Caco-2 (cell line): ENCODE data around the gene SPINK4. TPM values are rescaled to one million over a fixed set of nuclear protein-coding genes. Genes with fewer than 3 reads are reported as not detected.

Experiments used
- BruUV-seq: library from RNA; stranded (reverse); fragments of 400-500 nt; replicated peaks from 2 replicates; lab custom pipeline; 2021; lab: Mats Ljungman, UMichigan
- CTCF ChIA-PET: fragments of 300-600 bp; sonication (Branson Sonifier 250); formaldehyde crosslinking; loops from one replicate; lab custom pipeline; 2022; ENCODE audit warnings: antibody characterized with exemption; lab: Charles Lee
- POLR2A ChIA-PET: fragments of 300-600 bp; sonication (Branson Sonifier 250); formaldehyde crosslinking; loops from one replicate; lab custom pipeline; 2022; ENCODE audit warnings: antibody characterized with exemption; lab: Charles Lee
- DNase-seq, 2 experiments: peaks; one replicate each; pipeline versions ENCODE4 v3.0.0 to v3.0.0-alpha.2; 2020 to 2022
- H3K27me3 ChIP-seq: replicated peaks from 2 replicates; pipeline ENCODE4 v1.6.0; 2011; ENCODE audit warnings: low read length; ENCODE audit not compliant: control insufficient read depth, insufficient read depth
- H3K36me3 ChIP-seq: 2 replicates; pipeline ENCODE4 v1.5.1; 2011; ENCODE audit warnings: low read length; ENCODE audit not compliant: control insufficient read depth, insufficient read depth
- H3K4me1 ChIP-seq: fragments of 250-450 bp; sonication (Bioruptor Pico); 2 replicates; pipeline ENCODE4 v1.5.1; 2020; ENCODE audit warnings: mild to moderate bottlenecking
- H3K4me3 ChIP-seq: 2 replicates; pipeline ENCODE4 v1.5.1; 2011; ENCODE audit warnings: low read depth, mild to moderate bottlenecking, control low read depth, low read length
- H3K9me3 ChIP-seq: fragments of 250-450 bp; sonication (Bioruptor Pico); 2 replicates; pipeline ENCODE4 v1.5.1; 2020; ENCODE audit warnings: mild to moderate bottlenecking, moderate library complexity
- H3K27ac Mint-ChIP-seq: one replicate; pipeline ENCODE4 v1.8.0; 2022; ENCODE audit warnings: mixed read lengths; ENCODE audit not compliant: unreplicated experiment
- H3K27me3 Mint-ChIP-seq: one replicate; pipeline ENCODE4 v1.8.0; 2022; ENCODE audit warnings: mixed read lengths; ENCODE audit not compliant: insufficient read depth, unreplicated experiment
- H3K36me3 Mint-ChIP-seq: one replicate; pipeline ENCODE4 v1.8.0; 2022; ENCODE audit warnings: mild to moderate bottlenecking, mixed read lengths; ENCODE audit not compliant: insufficient read depth, unreplicated experiment
- H3K4me1 Mint-ChIP-seq: one replicate; pipeline ENCODE4 v1.8.0; 2022; ENCODE audit warnings: low read depth, mixed read lengths; ENCODE audit not compliant: unreplicated experiment
- H3K4me3 Mint-ChIP-seq: one replicate; pipeline ENCODE4 v1.8.0; 2022; ENCODE audit warnings: mild to moderate bottlenecking, moderate library complexity, mixed read lengths; ENCODE audit not compliant: unreplicated experiment
- H3K9me3 Mint-ChIP-seq: one replicate; pipeline ENCODE4 v1.8.0; 2022; ENCODE audit warnings: mixed read lengths; ENCODE audit not compliant: unreplicated experiment
- intact Hi-C: fragments of 100-400 bp; cut with micrococcal nuclease; formaldehyde crosslinking; loops from one replicate; pipeline ENCODE4 v1.10.0; 2022; ENCODE audit not compliant: unreplicated experiment
- total RNA-seq: library from RNA; stranded (reverse); gene quantifications from 2 replicates; pipeline ENCODE4 v1.2.3, GENCODE V29; 2022
- TF ChIP-seq, protein P1 (sequence below), 2 experiments: fragments of 200-600 bp in 1 of 2; IDR thresholded peaks; 1 replicate in 1 of 2; 2 replicates in 1 of 2; pipeline versions ENCODE4 v1.5.1 to v1.8.0; 2011 to 2022; ENCODE audit warnings: antibody characterized with exemption in 1 of 2, control low read depth in 1 of 2, inconsistent platforms in 1 of 2, low read depth in 1 of 2, low read length in 1 of 2, mild to moderate bottlenecking in 1 of 2, moderate library complexity in 1 of 2; ENCODE audit not compliant: insufficient read depth in 1 of 2, severe bottlenecking in 1 of 2, unreplicated experiment in 1 of 2

Gene SPINK4
- total RNA-seq, 1 experiment from 2014 or later: 2.1 TPM

DNA sequence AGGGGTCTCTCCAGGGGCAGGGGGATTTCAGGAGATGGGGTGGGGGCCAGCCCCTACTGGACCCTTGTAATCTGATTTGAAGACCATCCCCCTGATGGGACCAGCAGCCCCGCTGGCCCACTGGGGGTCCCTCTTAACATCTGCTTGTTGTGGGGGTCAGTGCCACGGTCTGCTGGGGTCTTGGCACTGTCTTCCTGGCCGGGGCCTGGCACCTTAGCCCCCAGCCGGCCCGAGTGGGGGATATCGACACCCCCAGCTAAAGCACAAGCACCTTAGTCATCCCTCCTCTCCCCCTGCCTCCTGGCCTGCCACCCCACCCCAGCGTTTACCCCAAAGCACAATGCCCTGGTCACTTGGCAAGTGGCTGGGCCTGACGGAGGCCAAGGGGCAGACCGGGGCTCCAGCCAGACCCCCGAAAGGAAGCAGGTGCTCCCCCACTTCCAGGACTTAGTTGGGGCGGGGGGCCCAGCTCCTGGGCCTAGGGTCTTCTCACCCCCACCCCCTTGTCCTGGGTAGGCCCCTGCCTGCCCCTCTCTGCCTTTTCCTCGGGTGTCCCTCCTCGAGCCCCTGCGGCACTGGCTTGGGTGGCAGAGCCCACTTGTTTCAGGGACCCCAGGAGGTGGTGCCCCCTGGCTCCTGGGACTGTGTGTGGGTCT is 49.0 kb downstream of the SPINK4 start:
- TF ChIP-seq, protein P1, sequence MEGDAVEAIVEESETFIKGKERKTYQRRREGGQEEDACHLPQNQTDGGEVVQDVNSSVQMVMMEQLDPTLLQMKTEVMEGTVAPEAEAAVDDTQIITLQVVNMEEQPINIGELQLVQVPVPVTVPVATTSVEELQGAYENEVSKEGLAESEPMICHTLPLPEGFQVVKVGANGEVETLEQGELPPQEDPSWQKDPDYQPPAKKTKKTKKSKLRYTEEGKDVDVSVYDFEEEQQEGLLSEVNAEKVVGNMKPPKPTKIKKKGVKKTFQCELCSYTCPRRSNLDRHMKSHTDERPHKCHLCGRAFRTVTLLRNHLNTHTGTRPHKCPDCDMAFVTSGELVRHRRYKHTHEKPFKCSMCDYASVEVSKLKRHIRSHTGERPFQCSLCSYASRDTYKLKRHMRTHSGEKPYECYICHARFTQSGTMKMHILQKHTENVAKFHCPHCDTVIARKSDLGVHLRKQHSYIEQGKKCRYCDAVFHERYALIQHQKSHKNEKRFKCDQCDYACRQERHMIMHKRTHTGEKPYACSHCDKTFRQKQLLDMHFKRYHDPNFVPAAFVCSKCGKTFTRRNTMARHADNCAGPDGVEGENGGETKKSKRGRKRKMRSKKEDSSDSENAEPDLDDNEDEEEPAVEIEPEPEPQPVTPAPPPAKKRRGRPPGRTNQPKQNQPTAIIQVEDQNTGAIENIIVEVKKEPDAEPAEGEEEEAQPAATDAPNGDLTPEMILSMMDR (IDR thresholded peaks at IDR 0.05; ENCODE audit: insufficient read depth in 1 of 2, low read depth in 1 of 2, low read length in 1 of 2, severe bottlenecking in 1 of 2, unreplicated experiment in 1 of 2): no peak
- Histone ChIP-seq H3K4me3 (peak overlapping the region; percentile 84; the same call in 1 of the 2 replicates), H3K27me3 (no peaks in the 10 kb centered on the region), H3K4me1 (peaks cover 17% of the 10 kb centered on the region; the same call in 1 of the 2 replicates), H3K9me3 (no peaks in the 10 kb centered on the region), H3K36me3 (no peaks in the 10 kb centered on the region)
- Mint-ChIP-seq H3K27ac (peak overlapping the region; percentile 99), H3K4me3 (peak overlapping the region; percentile 96), H3K36me3 (peaks cover 25% of the 10 kb centered on the region), H3K4me1 (peaks cover 12% of the 10 kb centered on the region), H3K9me3 (no peaks in the 10 kb centered on the region), H3K27me3 (no peaks in the 10 kb centered on the region)
- CTCF ChIA-PET: no interaction called here
- POLR2A ChIA-PET: no interaction called here
- no peak for DNase-seq
- BruUV-seq: no TSS peak
- intact Hi-C loops: no loop called here

DNA sequence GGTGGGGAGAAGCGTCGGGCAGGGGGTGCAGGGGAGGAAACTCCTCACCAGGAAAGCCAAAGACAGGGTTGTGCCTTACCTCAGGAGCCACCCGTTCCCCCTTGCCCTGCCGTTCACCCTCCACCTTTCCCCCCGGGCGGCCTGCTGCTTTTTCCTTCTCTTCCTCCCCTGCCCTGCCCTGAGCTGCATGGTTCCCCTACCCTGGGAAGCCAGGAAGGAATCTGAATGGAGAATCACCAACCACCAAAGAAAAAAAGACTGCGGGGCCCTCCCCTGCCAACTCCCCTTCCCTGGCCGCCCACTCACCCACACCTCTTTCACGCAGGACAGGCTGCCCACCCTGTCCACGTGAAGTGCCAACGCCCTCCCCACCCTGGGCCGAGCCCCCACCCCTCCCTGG is 49.5 kb downstream of the SPINK4 start:
- CTCF ChIA-PET: interaction anchor here (0.5 to 1.2 kb wide), 4 partner anchors 49 to 177 kb away, joined by 3 to 5 read pairs (median 4); partner anchors contain the start of genes B4GALT1 and SPINK4
- peak overlapping the region; percentile 99 for H3K27ac Mint-ChIP-seq
- peaks cover 29% of the 10 kb centered on the region for H3K36me3 Mint-ChIP-seq
- H3K27me3 Mint-ChIP-seq: no peaks in the 10 kb centered on the region
- Histone ChIP-seq H3K36me3 (no peaks in the 10 kb centered on the region), H3K4me1 (peaks cover 17% of the 10 kb centered on the region; the same call in 1 of the 2 replicates), H3K27me3 (no peaks in the 10 kb centered on the region), H3K9me3 (no peaks in the 10 kb centered on the region), H3K4me3 (peak overlapping the region; percentile 84)
- peaks cover 12% of the 10 kb centered on the region for H3K4me1 Mint-ChIP-seq
- POLR2A ChIA-PET: interaction anchor here (0.7 to 1.5 kb wide), 6 partner anchors 11 to 265 kb away, joined by 3 to 9 read pairs (median 5); partner anchors contain the start of genes BAG1, CHMP5, DNAJA1 and SMU1
- no TSS peak for BruUV-seq
- TF ChIP-seq, protein P1 (IDR thresholded peaks at IDR 0.05; ENCODE audit: insufficient read depth in 1 of 2, low read depth in 1 of 2, low read length in 1 of 2, severe bottlenecking in 1 of 2, unreplicated experiment in 1 of 2): no peak
- DNase-seq: no peak
- no peaks in the 10 kb centered on the region for H3K9me3 Mint-ChIP-seq
- H3K4me3 Mint-ChIP-seq: peak overlapping the region; percentile 96
- intact Hi-C loops: no loop called here

DNA sequence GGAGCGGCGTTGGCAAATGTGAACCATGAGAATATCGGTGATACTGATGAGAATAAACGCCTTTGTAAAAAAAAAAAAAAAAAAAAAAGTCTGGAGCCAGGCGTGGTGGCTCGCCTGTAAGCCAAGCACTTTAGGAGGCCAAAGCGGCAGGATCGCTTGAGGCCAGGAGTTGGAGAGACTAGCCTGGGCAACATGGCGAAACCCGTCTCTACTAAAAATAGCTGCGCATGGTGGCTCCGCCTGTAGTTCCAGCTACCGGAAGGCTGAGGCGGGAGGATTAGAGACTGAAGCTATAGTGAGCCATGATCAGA is 49.9 kb downstream of the SPINK4 start:
- CTCF ChIA-PET: interaction anchor here (0.5 to 1.2 kb wide), 8 partner anchors 50 to 265 kb away, joined by 3 to 9 read pairs (median 4); partner anchors contain the start of genes B4GALT1, DNAJA1 and SPINK4
- peak overlapping the region; percentile 84 for H3K4me3 ChIP-seq
- H3K4me3 Mint-ChIP-seq: peak overlapping the region; percentile 96
- peaks cover 33% of the 10 kb centered on the region for H3K36me3 Mint-ChIP-seq
- TF ChIP-seq, protein P1 (IDR thresholded peaks at IDR 0.05; ENCODE audit: insufficient read depth in 1 of 2, low read depth in 1 of 2, low read length in 1 of 2, severe bottlenecking in 1 of 2, unreplicated experiment in 1 of 2): no peak
- H3K27me3 ChIP-seq: no peaks in the 10 kb centered on the region
- POLR2A ChIA-PET: interaction anchor here (0.6 to 1.5 kb wide), 9 partner anchors 11 to 265 kb away, joined by 3 to 9 read pairs (median 6); partner anchors contain the start of genes BAG1, CHMP5, DNAJA1 and NOL6
- BruUV-seq: TSS peak; percentile 86
- peak overlapping the region; percentile 99 for H3K27ac Mint-ChIP-seq
- H3K27me3 Mint-ChIP-seq: no peaks in the 10 kb centered on the region
- H3K4me1 ChIP-seq: peaks cover 17% of the 10 kb centered on the region; the same call in 1 of the 2 replicates
- H3K9me3 ChIP-seq: no peaks in the 10 kb centered on the region
- DNase-seq: no peak
- H3K36me3 ChIP-seq: no peaks in the 10 kb centered on the region
- intact Hi-C loops: loop anchor here (1.0 kb wide), 1 partner anchor 26 kb away; the partner anchor contains the start of gene BAG1
- H3K4me1 Mint-ChIP-seq: peaks cover 12% of the 10 kb centered on the region
- no peaks in the 10 kb centered on the region for H3K9me3 Mint-ChIP-seq
